ENCODE data around the gene CNTNAP2.

DNA sequence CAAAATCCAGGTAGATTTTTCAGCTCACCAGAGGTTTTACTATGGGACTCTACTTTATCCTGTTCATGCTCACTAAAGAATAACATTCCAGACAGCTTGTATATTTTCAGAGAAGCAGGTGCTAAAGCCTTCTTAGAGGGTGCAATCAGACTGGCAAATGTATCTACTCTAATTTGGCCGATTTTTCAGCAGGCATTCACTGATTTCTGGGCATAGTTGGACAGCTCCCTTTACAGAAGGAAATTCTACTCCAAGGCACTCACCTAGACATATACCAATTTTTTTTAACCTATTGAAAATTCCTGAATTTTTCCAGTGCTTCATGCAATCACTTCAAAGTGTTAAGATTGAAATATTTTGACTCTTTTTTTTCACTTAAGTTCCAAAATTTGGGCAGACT lies 3.8 kb upstream of the CNTNAP2 start:
- TF ChIP-seq, protein P1, sequence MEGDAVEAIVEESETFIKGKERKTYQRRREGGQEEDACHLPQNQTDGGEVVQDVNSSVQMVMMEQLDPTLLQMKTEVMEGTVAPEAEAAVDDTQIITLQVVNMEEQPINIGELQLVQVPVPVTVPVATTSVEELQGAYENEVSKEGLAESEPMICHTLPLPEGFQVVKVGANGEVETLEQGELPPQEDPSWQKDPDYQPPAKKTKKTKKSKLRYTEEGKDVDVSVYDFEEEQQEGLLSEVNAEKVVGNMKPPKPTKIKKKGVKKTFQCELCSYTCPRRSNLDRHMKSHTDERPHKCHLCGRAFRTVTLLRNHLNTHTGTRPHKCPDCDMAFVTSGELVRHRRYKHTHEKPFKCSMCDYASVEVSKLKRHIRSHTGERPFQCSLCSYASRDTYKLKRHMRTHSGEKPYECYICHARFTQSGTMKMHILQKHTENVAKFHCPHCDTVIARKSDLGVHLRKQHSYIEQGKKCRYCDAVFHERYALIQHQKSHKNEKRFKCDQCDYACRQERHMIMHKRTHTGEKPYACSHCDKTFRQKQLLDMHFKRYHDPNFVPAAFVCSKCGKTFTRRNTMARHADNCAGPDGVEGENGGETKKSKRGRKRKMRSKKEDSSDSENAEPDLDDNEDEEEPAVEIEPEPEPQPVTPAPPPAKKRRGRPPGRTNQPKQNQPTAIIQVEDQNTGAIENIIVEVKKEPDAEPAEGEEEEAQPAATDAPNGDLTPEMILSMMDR (conservative IDR thresholded peaks at IDR 0.05; ENCODE audit: low read length), result no peak
- TF ChIP-seq EZH2phosphoT487 (IDR thresholded peaks at IDR 0.05; ENCODE audit: borderline replicate concordance, low read depth, low read length), result no peak
